ENCODE results near the gene CRABP2.

GRCh38 chr1:156751451-156751756 lies 46.0 kb upstream of the CRABP2 start, which contains the start of gene HDGF:
- TF ChIP-seq POLR2A (IDR thresholded peaks at IDR 0.05; ENCODE audit: extremely low read depth, insufficient read length) (no peak), CTCF (IDR thresholded peaks at IDR 0.05; ENCODE audit: low read depth, low read length) (no peak), MYC (IDR thresholded peaks at IDR 0.05; ENCODE audit: low read depth, low read length) (no peak)
